ENCODE measurements around the gene FEM1B.

DNA sequence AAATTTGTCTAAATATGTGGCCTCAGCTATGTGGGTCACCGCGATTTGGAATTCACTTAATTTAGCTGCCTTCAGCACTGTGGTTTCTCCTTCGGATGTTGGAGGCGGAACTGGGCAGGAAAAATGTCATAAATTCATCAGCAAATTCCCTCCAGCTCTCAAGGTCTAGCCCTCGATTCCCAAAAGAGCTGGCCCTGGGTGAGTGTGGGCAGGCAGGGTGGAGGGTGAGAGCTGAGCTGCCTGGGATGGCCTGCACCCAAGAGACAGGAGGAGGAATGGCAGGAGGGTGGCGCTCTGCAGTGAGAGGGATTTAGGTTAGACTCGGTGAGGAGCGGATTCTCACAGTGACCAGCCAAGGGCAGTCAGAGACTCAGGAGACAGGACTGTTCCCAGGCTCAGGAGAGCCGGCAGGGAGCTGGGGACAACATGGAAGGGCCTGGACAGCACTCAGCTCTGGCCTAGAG is 57.1 kb downstream of the FEM1B start:
- TF ChIP-seq, protein P1, sequence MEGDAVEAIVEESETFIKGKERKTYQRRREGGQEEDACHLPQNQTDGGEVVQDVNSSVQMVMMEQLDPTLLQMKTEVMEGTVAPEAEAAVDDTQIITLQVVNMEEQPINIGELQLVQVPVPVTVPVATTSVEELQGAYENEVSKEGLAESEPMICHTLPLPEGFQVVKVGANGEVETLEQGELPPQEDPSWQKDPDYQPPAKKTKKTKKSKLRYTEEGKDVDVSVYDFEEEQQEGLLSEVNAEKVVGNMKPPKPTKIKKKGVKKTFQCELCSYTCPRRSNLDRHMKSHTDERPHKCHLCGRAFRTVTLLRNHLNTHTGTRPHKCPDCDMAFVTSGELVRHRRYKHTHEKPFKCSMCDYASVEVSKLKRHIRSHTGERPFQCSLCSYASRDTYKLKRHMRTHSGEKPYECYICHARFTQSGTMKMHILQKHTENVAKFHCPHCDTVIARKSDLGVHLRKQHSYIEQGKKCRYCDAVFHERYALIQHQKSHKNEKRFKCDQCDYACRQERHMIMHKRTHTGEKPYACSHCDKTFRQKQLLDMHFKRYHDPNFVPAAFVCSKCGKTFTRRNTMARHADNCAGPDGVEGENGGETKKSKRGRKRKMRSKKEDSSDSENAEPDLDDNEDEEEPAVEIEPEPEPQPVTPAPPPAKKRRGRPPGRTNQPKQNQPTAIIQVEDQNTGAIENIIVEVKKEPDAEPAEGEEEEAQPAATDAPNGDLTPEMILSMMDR (IDR thresholded peaks at IDR 0.05) = no peak
- TF ChIP-seq POLR2A (IDR thresholded peaks at IDR 0.05) (no peak), POLR2AphosphoS5 (IDR thresholded peaks at IDR 0.05) (no peak)

All from prostate gland (tissue), 2 donors.